Common myeloid progenitor, CD34-positive (primary cell): Measurements from ENCODE around the gene GOLGA1.
"Not testable (repeated sequence)": the region's sequence is repeated elsewhere in the genome, so short reads cannot be mapped to it uniquely, and the experiment has no call there.

Experiments
- CTCF ChIA-PET: fragments of 350-600 bp; sonication (Branson Sonifier 250); formaldehyde crosslinking; loops from one replicate; lab custom pipeline; 2021; ENCODE audit warnings: antibody characterized with exemption; lab: Charles Lee
- POLR2A ChIA-PET: fragments of 350-600 bp; sonication (Branson Sonifier 250); formaldehyde crosslinking; loops from one replicate; lab custom pipeline; 2021; ENCODE audit warnings: antibody characterized with exemption; lab: Charles Lee
- DNase-seq, 3 donors: peaks; one replicate each; pipeline versions ENCODE4 v3.0.0 to v3.0.0-alpha.2; 2013
- H3K27ac ChIP-seq, 2 experiments: 1 replicate in 1 of 2; 2 replicates in 1 of 2; pipeline ENCODE4 v1.7.0; 2013; ENCODE audit warnings: inconsistent platforms in 2 of 2, low read length in 2 of 2, mild to moderate bottlenecking in 2 of 2, low read depth in 1 of 2, moderate library complexity in 1 of 2; ENCODE audit not compliant: severe bottlenecking in 2 of 2, insufficient read depth in 1 of 2, poor library complexity in 1 of 2
- H3K27me3 ChIP-seq, 5 experiments: replicated peaks in 2 of 5; 1 replicate in 3 of 5; 2 replicates in 2 of 5; pipeline versions ENCODE4 v1.6.1 to v1.7.0; 2013; ENCODE audit warnings: low read length in 4 of 5, mild to moderate bottlenecking in 2 of 5, moderate library complexity in 2 of 5, inconsistent platforms in 1 of 5; ENCODE audit not compliant: insufficient read depth in 5 of 5, control insufficient read depth in 4 of 5
- H3K36me3 ChIP-seq, 4 experiments: 1 replicate in 2 of 4; 2 replicates in 2 of 4; pipeline versions ENCODE4 v1.6.1 to v1.7.0; 2013; ENCODE audit warnings: low read length in 3 of 4, control low read depth in 1 of 4, mild to moderate bottlenecking in 1 of 4; ENCODE audit not compliant: control insufficient read depth in 4 of 4, insufficient read depth in 4 of 4
- H3K4me1 ChIP-seq, 4 experiments: 1 replicate in 3 of 4; 2 replicates in 1 of 4; pipeline versions ENCODE4 v1.6.1 to v1.7.1; 2013; ENCODE audit warnings: low read length in 3 of 4, mild to moderate bottlenecking in 3 of 4, control low read depth in 1 of 4, inconsistent platforms in 1 of 4, moderate library complexity in 1 of 4; ENCODE audit not compliant: control insufficient read depth in 4 of 4, insufficient read depth in 4 of 4; ENCODE audit errors: control extremely low read depth in 1 of 4
- H3K4me3 ChIP-seq, 7 experiments: 1 replicate in 4 of 7; 2 replicates in 3 of 7; pipeline versions ENCODE4 v1.5.1 to v1.7.0; 2013; ENCODE audit warnings: mild to moderate bottlenecking in 7 of 7, low read length in 6 of 7, moderate library complexity in 6 of 7, inconsistent platforms in 2 of 7, low read depth in 2 of 7, control low read depth in 1 of 7; ENCODE audit not compliant: insufficient read depth in 4 of 7, control insufficient read depth in 1 of 7; ENCODE audit errors: extremely low read depth in 1 of 7
- H3K9me3 ChIP-seq, 5 experiments: 1 replicate in 4 of 5; 2 replicates in 1 of 5; pipeline versions ENCODE4 v1.6.1 to v1.7.1; 2013; ENCODE audit warnings: low read length in 4 of 5, mild to moderate bottlenecking in 2 of 5, inconsistent platforms in 1 of 5, low read depth in 1 of 5, moderate library complexity in 1 of 5; ENCODE audit not compliant: control insufficient read depth in 4 of 5, insufficient read depth in 2 of 5; ENCODE audit errors: control extremely low read depth in 1 of 5
- WGBS: methylation state at CpG from one replicate; pipeline ENCODE4 v1.1.5; 2013; ENCODE audit not compliant: insufficient coverage; 5-methylcytosine and 5-hydroxymethylcytosine counted together

The GOLGA1 gene

GRCh38 chr9:124920394-124920793, 20.5 kb downstream of the GOLGA1 start:
- CTCF ChIA-PET, POLR2A ChIA-PET: not testable (repeated sequence)
- WGBS: 100% methylated on average over 5 of the region's 6 CpGs

DNA sequence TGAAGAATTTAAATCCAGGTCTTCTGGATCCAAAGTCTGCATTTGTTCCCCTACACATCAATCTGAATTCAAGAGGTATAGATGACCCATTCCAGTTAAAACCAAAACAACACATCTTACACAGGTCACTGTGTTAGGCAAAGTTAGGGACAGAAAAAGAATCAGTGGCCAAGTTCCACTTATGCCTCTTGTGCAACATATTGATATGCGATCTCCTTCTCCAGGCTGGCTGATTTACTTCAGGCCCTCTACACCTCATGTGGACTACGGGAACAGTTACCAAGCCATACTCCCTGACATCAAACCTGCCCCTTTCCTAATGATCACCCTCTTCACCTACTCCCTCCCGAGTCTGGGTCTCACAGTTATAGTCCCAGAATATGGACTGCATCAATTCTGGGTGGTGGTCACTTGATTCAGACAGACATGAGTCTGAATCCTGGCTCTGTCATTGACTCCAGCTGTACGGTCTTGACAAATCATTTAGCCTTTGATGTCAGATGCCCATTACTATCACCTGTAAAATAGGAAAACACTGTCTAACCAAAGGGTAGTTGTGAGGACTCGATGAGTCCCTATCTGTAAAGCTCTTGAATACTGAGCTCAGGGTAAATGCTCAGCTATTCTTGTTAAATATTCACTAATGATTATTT, 26.0 kb downstream of the GOLGA1 start:
- Histone ChIP-seq H3K4me1 (no peaks in the 10 kb centered on the region), H3K9me3 (no peaks in the 10 kb centered on the region), H3K36me3 (peaks cover 6 to 58% (median 40%) of the 10 kb centered on the region in 4 experiments), H3K27ac (peak overlapping the region in 1 of 2 experiments; percentile 5), H3K4me3 (no peak overlapping the region), H3K27me3 (no peaks in the 10 kb centered on the region)
- DNase-seq: no peak
- ChIA-PET POLR2A (no interaction called here), CTCF (no interaction called here)
- 90% methylated on average over 4 of the region's 5 CpGs for WGBS

More at GRCh38 chr9:124920394-124920793, 20.5 kb downstream of the GOLGA1 start:
- H3K27ac ChIP-seq, H3K4me3 ChIP-seq, DNase-seq, H3K27me3 ChIP-seq, H3K4me1 ChIP-seq, H3K9me3 ChIP-seq: not testable (repeated sequence)
- H3K36me3 ChIP-seq: peaks cover 21 to 51% (median 38%) of the 10 kb centered on the region in 4 experiments

DNA sequence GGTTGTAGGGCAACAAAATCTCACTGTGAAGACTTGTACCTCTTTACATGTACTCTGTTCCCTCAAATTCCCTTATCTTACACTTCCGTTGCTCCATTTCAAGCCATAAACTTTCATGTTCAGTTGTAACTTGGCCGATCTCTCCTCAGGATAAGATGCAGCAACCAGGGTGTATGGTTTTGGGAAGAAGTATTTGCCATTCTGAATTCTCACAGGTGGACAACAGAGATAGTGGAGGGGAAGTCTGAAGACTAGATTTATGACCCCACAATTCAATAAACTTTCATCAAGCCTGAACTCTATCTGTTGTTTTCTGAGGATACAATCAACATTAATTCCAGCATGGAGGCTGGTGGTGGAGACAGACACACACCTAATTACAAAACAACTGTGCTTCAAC, 27.5 kb downstream of the GOLGA1 start:
- Histone ChIP-seq H3K27ac (no peak overlapping the region), H3K4me1 (no peaks in the 10 kb centered on the region), H3K27me3 (no peaks in the 10 kb centered on the region), H3K9me3 (no peaks in the 10 kb centered on the region), H3K4me3 (no peak overlapping the region), H3K36me3 (peaks cover 3 to 53% (median 31%) of the 10 kb centered on the region in 4 experiments)
- WGBS: no CpG with 5 or more reads among the region's 2 CpGs
- POLR2A ChIA-PET: no interaction called here
- no peak for DNase-seq
- CTCF ChIA-PET: no interaction called here

DNA sequence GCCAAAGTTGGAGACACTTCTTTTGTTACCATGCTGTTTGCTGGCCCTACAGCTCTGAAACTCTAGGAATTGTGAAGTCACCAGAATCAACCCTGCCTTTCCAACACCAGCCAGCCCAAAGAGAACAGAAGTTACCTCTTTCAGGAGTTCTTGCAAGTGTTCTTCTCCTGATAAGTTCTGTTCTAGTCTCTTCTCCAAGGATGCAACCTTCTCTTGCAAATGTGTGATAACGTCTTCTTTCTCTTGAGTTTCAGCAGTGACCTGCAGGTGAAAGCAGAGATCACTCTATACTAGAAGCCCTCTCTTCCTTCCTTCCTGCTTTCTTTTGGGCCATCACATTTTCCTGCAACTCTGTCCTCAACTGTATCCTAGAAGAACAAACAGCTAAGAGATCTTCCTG, 29.1 kb downstream of the GOLGA1 start:
- no peak for DNase-seq
- Histone ChIP-seq H3K27ac (no peak overlapping the region), H3K4me3 (no peak overlapping the region), H3K36me3 (peaks cover 5 to 55% (median 37%) of the 10 kb centered on the region in 4 experiments), H3K9me3 (no peaks in the 10 kb centered on the region), H3K4me1 (no peaks in the 10 kb centered on the region), H3K27me3 (no peaks in the 10 kb centered on the region)
- WGBS: 100% methylated on average over 1 of the region's 1 CpG
- ChIA-PET CTCF (interaction anchor here (0.5 to 1.4 kb wide), 2 partner anchors 18 to 282 kb away, joined by 3 read pairs; no protein-coding TSS in a partner anchor), POLR2A (no interaction called here)

DNA sequence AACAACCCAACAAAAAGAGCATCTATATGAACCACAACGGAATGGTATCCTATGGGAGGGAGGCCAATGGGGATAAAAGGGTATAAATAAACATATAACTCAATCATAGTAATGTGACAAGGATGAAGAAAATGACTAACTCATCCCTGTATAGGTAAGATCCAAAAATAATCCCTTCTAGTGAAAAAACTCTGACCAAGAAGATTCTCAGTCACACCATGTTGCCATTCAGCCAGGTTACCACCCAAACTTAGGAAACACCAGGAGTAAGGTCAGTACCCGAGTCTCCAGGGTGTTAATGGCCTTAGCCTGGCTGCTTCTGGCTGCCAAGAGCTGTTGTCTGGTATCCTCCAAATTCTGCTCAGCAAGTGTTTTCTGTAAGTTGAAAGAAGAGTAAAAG, 32.8 kb downstream of the GOLGA1 start:
- no peaks in the 10 kb centered on the region for H3K4me1 ChIP-seq
- no peak for DNase-seq
- H3K27me3 ChIP-seq: no peaks in the 10 kb centered on the region
- CTCF ChIA-PET: interaction anchor here (1.0 kb wide), 1 partner anchor 58 kb away, joined by 4 read pairs; no protein-coding TSS in a partner anchor
- POLR2A ChIA-PET: interaction anchor here (0.6 to 0.7 kb wide), 2 partner anchors 9 to 53 kb away, joined by 3 read pairs; no protein-coding TSS in a partner anchor
- no peak overlapping the region for H3K4me3 ChIP-seq
- WGBS: no CpG with 5 or more reads among the region's 2 CpGs
- no peaks in the 10 kb centered on the region for H3K9me3 ChIP-seq
- H3K36me3 ChIP-seq: peaks cover 7 to 44% (median 25%) of the 10 kb centered on the region in 4 experiments
- no peak overlapping the region for H3K27ac ChIP-seq

- H3K4me1 ChIP-seq: no peaks in the 10 kb centered on the region
- H3K9me3 ChIP-seq: no peaks in the 10 kb centered on the region
- no CpG with 5 or more reads among the region's 1 CpG for WGBS
- DNase-seq: no peak
- ChIA-PET CTCF (no interaction called here), POLR2A (no interaction called here)
- peaks cover 7 to 42% (median 23%) of the 10 kb centered on the region in 4 experiments for H3K36me3 ChIP-seq
- H3K27me3 ChIP-seq: no peaks in the 10 kb centered on the region
- no peak overlapping the region for H3K27ac ChIP-seq
- H3K4me3 ChIP-seq: no peak overlapping the region
Measured at GRCh38 chr9:124906966-124907365, 33.9 kb downstream of the GOLGA1 start.

- Histone ChIP-seq H3K27me3 (no peaks in the 10 kb centered on the region), H3K27ac (no peak overlapping the region), H3K4me1 (no peaks in the 10 kb centered on the region), H3K9me3 (no peaks in the 10 kb centered on the region), H3K36me3 (peaks cover 9 to 50% (median 33%) of the 10 kb centered on the region in 4 experiments), H3K4me3 (no peak overlapping the region)
- ChIA-PET POLR2A (no interaction called here), CTCF (interaction anchor here (2.9 kb wide), 1 partner anchor 9 kb away, joined by 16 read pairs; no protein-coding TSS in a partner anchor)
- peak in 1 of 3 donors; percentile 8 for DNase-seq
- WGBS: 85% methylated on average over 4 of the region's 9 CpGs
Measured at GRCh38 chr9:124899845-124900244, 41.0 kb downstream of the GOLGA1 start.
